GM10266 (cell line): ENCODE data around the gene CLDN18.

Experiments
- DNase-seq: peaks from one replicate; pipeline ENCODE4 v3.0.0; 2012; ENCODE audit errors: extremely low spot score
- CTCF ChIP-seq: IDR thresholded peaks from 2 replicates; pipeline ENCODE4 v1.5.1; 2012; ENCODE audit warnings: mild to moderate bottlenecking, low read depth; ENCODE audit not compliant: control insufficient read depth, insufficient read depth; ENCODE audit errors: missing control alignments

Gene CLDN18

GRCh38 chr3:138034918-138035317 lies 25.0 kb downstream of the CLDN18 start:
- no peak for TF ChIP-seq CTCF
- DNase-seq, result no peak

- no peak for DNase-seq
- no peak for TF ChIP-seq CTCF
Measured at GRCh38 chr3:138036572-138036971, 26.6 kb downstream of the CLDN18 start.

- no peak for TF ChIP-seq CTCF
Measured at GRCh38 chr3:138038725-138039462, 28.9 kb downstream of the CLDN18 start.

GRCh38 chr3:138042043-138042442 lies 32.1 kb downstream of the CLDN18 start:
- TF ChIP-seq CTCF, result no peak
- DNase-seq, result no peak

More at GRCh38 chr3:138038725-138039462, 28.9 kb downstream of the CLDN18 start:
- no peak for DNase-seq

- TF ChIP-seq CTCF, result no peak
- no peak for DNase-seq
Measured at GRCh38 chr3:138043266-138044029, 33.5 kb downstream of the CLDN18 start.

GRCh38 chr3:138046085-138046484 lies 36.1 kb downstream of the CLDN18 start:
- no peak for TF ChIP-seq CTCF
- DNase-seq, result no peak

GRCh38 chr3:138046955-138047354 lies 37.0 kb downstream of the CLDN18 start:
- DNase-seq, result no peak

More at GRCh38 chr3:138046955-138047354, 37.0 kb downstream of the CLDN18 start:
- no peak for TF ChIP-seq CTCF
